BE2C (cell line): ENCODE measurements around the gene TRPM2.

Source experiments
- DNase-seq: peaks from one replicate; pipeline ENCODE4 v3.0.0-alpha.2; 2020
- H3K27me3 ChIP-seq: fragments of 250-450 bp; sonication (Bioruptor Pico); 2 replicates; pipeline ENCODE4 v1.5.1; 2020; ENCODE audit warnings: mild to moderate bottlenecking
- H3K36me3 ChIP-seq: fragments of 250-450 bp; sonication (Bioruptor Pico); 2 replicates; pipeline ENCODE4 v1.5.1; 2020; ENCODE audit warnings: mild to moderate bottlenecking
- H3K4me1 ChIP-seq: fragments of 250-450 bp; sonication (Bioruptor Pico); 2 replicates; pipeline ENCODE4 v1.5.1; 2020
- H3K4me3 ChIP-seq: 2 replicates; pipeline ENCODE4 v1.5.1; 2011; ENCODE audit warnings: low read depth, low read length
- H3K9me3 ChIP-seq: fragments of 250-450 bp; sonication (Bioruptor Pico); 2 replicates; pipeline ENCODE4 v1.5.1; 2020
- CTCF ChIP-seq: IDR thresholded peaks from 2 replicates; pipeline ENCODE4 v1.5.1; 2012; ENCODE audit warnings: mild to moderate bottlenecking, low read depth, low read length

TRPM2 gene

DNA sequence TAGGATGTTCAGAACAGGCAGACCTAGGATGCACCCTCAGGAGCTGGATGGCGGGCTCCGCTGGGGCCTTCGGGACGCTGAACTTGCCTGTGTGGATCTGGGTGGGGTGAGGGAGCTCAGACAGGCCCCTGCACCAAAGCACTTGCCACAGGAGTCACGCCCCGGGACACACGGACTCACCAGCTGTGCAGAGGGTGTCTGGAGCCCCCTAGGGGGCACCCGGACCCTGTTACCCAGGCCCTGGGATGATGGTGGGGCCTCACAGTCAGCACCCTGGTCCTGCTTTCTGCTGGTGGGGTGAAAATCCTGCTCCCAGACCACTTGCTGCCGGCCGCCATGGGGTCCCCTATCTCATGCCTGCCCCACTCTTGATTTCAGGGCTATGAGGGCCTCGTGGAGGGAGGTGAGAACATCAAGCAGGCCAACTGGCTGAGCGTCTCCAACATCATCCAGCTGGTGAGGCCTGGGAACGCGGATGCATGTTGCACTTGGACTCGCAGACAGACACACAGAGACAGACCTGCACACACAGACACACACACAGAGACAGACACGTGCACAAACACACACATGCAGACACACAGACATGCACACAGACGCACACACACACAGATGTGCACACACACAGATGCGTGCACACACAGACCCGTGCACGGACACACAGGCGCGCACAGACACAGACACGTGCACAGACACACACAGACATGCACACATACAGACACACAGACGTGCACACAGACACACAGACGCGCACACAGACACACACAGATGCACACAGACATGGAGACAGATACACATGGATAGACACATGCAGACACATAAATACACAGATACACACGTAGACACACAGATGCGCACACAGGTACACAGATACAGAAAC lies 42.6 kb upstream of the TRPM2 start:
- no peaks in the 10 kb centered on the region for H3K9me3 ChIP-seq
- DNase-seq = no peak
- no peaks in the 10 kb centered on the region for H3K27me3 ChIP-seq
- no peak overlapping the region for H3K4me3 ChIP-seq
- no peaks in the 10 kb centered on the region for H3K4me1 ChIP-seq
- H3K36me3 ChIP-seq = no peaks in the 10 kb centered on the region
- 0 out of 2 replicates have a peak, but pooled peaks have one; percentile 13 for TF ChIP-seq CTCF

DNA sequence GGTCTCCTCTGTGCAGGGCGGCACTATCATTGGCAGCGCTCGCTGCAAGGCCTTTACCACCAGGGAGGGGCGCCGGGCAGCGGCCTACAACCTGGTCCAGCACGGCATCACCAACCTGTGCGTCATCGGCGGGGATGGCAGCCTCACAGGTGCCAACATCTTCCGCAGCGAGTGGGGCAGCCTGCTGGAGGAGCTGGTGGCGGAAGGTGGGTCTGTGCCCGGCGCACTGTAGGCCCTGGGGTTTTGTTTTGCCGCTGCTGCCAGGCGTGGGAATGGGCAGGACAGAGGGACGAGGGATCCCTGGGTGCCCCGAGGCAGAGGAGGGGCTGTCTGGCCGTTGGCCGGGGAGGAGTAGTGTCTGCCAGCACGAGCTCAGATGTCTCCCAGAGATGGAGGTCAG lies 41.3 kb upstream of the TRPM2 start:
- H3K36me3 ChIP-seq = no peaks in the 10 kb centered on the region
- no peak overlapping the region for H3K4me3 ChIP-seq
- DNase-seq = no peak
- no peak for TF ChIP-seq CTCF
- no peaks in the 10 kb centered on the region for H3K4me1 ChIP-seq
- no peaks in the 10 kb centered on the region for H3K27me3 ChIP-seq
- no peaks in the 10 kb centered on the region for H3K9me3 ChIP-seq

DNA sequence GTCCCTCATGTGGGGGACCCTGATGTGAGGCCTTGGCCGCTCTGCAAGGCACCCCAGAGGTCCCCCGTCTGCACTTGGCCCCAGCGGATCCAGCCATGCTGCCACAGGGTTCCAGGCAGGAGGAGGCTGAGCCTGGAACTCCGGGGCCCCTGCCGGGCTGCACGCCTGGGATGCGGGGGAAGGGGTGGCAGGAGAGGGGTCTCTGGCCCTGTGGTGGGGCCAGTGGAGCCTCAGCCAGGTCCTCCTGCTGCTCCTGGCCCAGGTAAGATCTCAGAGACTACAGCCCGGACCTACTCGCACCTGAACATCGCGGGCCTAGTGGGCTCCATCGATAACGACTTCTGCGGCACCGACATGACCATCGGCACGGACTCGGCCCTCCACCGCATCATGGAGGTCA lies 40.7 kb upstream of the TRPM2 start:
- Histone ChIP-seq H3K36me3 (no peaks in the 10 kb centered on the region), H3K27me3 (no peaks in the 10 kb centered on the region), H3K9me3 (no peaks in the 10 kb centered on the region), H3K4me3 (no peak overlapping the region), H3K4me1 (no peaks in the 10 kb centered on the region)
- no peak for TF ChIP-seq CTCF
- no peak for DNase-seq

- no peaks in the 10 kb centered on the region for H3K27me3 ChIP-seq
- no peak for TF ChIP-seq CTCF
- no peak overlapping the region for H3K4me3 ChIP-seq
- DNase-seq = no peak
- no peaks in the 10 kb centered on the region for H3K4me1 ChIP-seq
- H3K9me3 ChIP-seq = no peaks in the 10 kb centered on the region
- H3K36me3 ChIP-seq = no peaks in the 10 kb centered on the region
Observed at GRCh38 chr21:44313451-44313850, 40.0 kb upstream of the TRPM2 start.

- Histone ChIP-seq H3K9me3 (no peaks in the 10 kb centered on the region), H3K27me3 (no peaks in the 10 kb centered on the region), H3K36me3 (no peaks in the 10 kb centered on the region), H3K4me1 (no peaks in the 10 kb centered on the region), H3K4me3 (no peak overlapping the region)
- DNase-seq = no peak
- TF ChIP-seq CTCF = no peak
Observed at GRCh38 chr21:44314128-44314527, 39.3 kb upstream of the TRPM2 start.

GRCh38 chr21:44314561-44314960 lies 38.9 kb upstream of the TRPM2 start:
- Histone ChIP-seq H3K4me3 (no peak overlapping the region), H3K4me1 (no peaks in the 10 kb centered on the region), H3K36me3 (no peaks in the 10 kb centered on the region), H3K9me3 (no peaks in the 10 kb centered on the region), H3K27me3 (no peaks in the 10 kb centered on the region)
- no peak for TF ChIP-seq CTCF
- DNase-seq = no peak
